B cell (primary cell): Measurements from ENCODE around the gene MYADML2.

Experiments
- CTCF ChIP-seq: fragments of 200-600 bp; IDR thresholded peaks from one replicate; pipeline ENCODE4 v1.8.0; 2022; ENCODE audit warnings: antibody characterized with exemption, mild to moderate bottlenecking
- EZH2 ChIP-seq: IDR thresholded peaks from 2 replicates; pipeline ENCODE4 v1.6.1; 2012; ENCODE audit warnings: borderline replicate concordance, low read depth, mild to moderate bottlenecking, moderate library complexity, low read length; ENCODE audit not compliant: insufficient read depth, poor library complexity, severe bottlenecking

DNA sequence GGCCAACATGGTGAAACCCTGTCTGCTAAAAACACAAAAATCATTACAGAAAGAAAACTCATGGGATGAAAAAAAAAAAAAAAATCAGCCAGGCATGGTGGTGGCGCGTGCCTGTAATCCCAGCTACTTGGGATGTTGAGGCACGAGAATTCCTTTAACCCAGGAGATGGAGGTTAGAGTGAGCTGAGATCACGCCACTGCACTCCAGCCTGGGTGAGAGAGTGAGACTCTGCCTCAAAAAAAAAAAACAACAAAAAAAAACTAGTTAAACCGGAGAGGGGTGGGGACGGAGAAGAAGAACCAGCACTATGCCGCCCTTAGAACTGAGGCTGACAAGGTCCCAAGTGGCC lies 21.3 kb upstream of the MYADML2 start:
- TF ChIP-seq CTCF (no peak), EZH2 (no peak)
